Activated CD4-positive, alpha-beta T cell treated with anti-CD3 and anti-CD28 coated beads for 1 hour (primary cell): ENCODE data around the gene CNOT1.

Source experiments
- DNase-seq: peaks from one replicate; pipeline ENCODE4 v3.0.0-alpha.2; 2020

The CNOT1 gene

GRCh38 chr16:58475091-58475619, 154.5 kb downstream of the CNOT1 start:
- no peak for DNase-seq

- DNase-seq: no peak
Observed at GRCh38 chr16:58474296-58474695, 155.3 kb downstream of the CNOT1 start.

GRCh38 chr16:58472827-58473226, 156.8 kb downstream of the CNOT1 start:
- DNase-seq: no peak

- no peak for DNase-seq
Observed at GRCh38 chr16:58472266-58472665, 157.4 kb downstream of the CNOT1 start.

- no peak for DNase-seq
Observed at GRCh38 chr16:58471209-58471975, 158.2 kb downstream of the CNOT1 start.
